Tibial nerve (tissue), 4 donors: ENCODE results near the gene PSME2. TPM values are rescaled to one million over a fixed set of nuclear protein-coding genes. Genes with fewer than 3 reads are reported as not detected.

Experiments used
- DNase-seq, 2 donors: peaks; one replicate each; pipeline ENCODE4 v3.0.0-alpha.2; 2019; ENCODE audit warnings: low spot score in 2 of 2
- H3K27ac ChIP-seq, 4 donors: fragments of 200-600 bp; sonication (generic) in 3 of 4; one replicate each; pipeline ENCODE4 v1.5.1; 2017 to 2019; ENCODE audit warnings: mild to moderate bottlenecking in 1 of 4
- H3K27me3 ChIP-seq, 2 donors: fragments of 200-600 bp; sonication (generic) in 1 of 2; one replicate each; pipeline versions ENCODE4 v1.5.1 to v1.6.0; 2017 to 2019
- H3K36me3 ChIP-seq, 3 donors: fragments of 200-600 bp; sonication (generic); one replicate each; pipeline ENCODE4 v1.5.1; 2018 to 2019
- H3K4me1 ChIP-seq, 4 donors: fragments of 200-600 bp; sonication (generic) in 3 of 4; one replicate each; pipeline ENCODE4 v1.5.1; 2017 to 2019
- H3K4me3 ChIP-seq, 4 donors: fragments of 200-600 bp; sonication (generic) in 3 of 4; one replicate each; pipeline ENCODE4 v1.5.1; 2017 to 2019; ENCODE audit warnings: mild to moderate bottlenecking in 1 of 4, moderate library complexity in 1 of 4
- H3K9me3 ChIP-seq, 4 donors: fragments of 200-600 bp; sonication (generic) in 3 of 4; one replicate each; pipeline ENCODE4 v1.5.1; 2017 to 2019
- CTCF ChIP-seq, 5 experiments: fragments of 200-600 bp in 3 of 5; fragments of 450-650 bp in 2 of 5; sonication (generic) in 3 of 5; IDR thresholded peaks; one replicate each; pipeline ENCODE4 v1.5.1; 2016 to 2019; ENCODE audit warnings: antibody characterized with exemption in 5 of 5, mild to moderate bottlenecking in 3 of 5, moderate library complexity in 2 of 5
- EP300 ChIP-seq, 2 donors: sonication (generic); formaldehyde crosslinking; IDR thresholded peaks; one replicate each; pipeline ENCODE4 v1.6.1; 2017; ENCODE audit warnings: antibody characterized with exemption in 2 of 2, mild to moderate bottlenecking in 1 of 2
- POLR2A ChIP-seq, 2 donors: fragments of 450-650 bp; IDR thresholded peaks; one replicate each; pipeline ENCODE4 v1.6.1; 2017; ENCODE audit warnings: antibody characterized with exemption in 2 of 2, mild to moderate bottlenecking in 2 of 2, moderate library complexity in 2 of 2
- WGBS, 2 donors: methylation state at CpG; one replicate each; pipeline ENCODE4 v1.1.5; 2018; 5-methylcytosine and 5-hydroxymethylcytosine counted together
- total RNA-seq, 4 donors: library from RNA; depleted of rRNA; stranded (reverse); fragments of >200 nt; gene quantifications; one replicate each; pipeline ENCODE4 v1.1.0, GENCODE V29; 2016

Gene PSME2
- total RNA-seq, 4 donors from 2014 or later: 33.7 to 64.0 (median 51.9) TPM

DNA sequence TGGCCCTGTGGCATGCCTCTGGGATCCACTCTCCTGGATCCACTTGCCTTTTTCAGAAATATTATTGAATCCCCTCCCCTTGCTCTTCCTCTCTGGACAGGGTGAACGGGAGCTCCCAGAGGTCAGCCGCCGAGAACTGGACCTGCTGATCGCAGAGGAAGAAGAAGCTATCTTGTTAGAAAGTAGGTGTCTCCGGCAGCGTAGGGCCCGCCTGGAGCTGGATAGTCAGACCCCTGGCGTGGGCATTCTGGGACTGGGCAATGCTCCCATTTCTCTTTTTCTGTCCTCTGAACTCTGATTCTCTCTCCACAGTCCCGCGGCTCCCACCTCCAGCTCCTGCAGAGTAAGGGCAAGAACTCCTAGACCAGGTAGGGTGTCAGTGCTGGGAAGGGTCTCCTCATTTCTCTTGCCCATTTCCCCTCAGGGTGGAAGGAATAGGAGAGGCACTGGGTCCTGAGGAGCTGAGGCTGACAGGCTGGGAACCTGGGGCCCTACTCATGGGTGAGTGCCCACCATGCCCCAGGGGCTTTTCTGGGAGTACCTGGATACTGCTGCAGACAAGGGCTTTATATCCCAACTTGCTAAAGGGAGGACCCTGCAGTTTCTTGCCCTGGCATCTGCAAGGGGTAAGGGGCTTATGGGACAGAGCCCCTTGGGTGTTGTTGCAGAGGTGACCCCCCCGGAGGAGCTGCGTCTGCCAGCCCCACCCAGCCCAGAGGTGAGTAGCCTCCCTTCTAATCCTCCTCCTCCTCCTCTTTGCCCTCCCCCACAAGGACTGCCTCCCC, 30.8 kb upstream of the PSME2 start:
- DNase-seq: no peak
- Histone ChIP-seq H3K36me3 (peaks cover 0 to 92% (median 0%) of the 10 kb centered on the region in 3 donors), H3K4me3 (no peak overlapping the region), H3K27me3 (no peaks in the 10 kb centered on the region), H3K9me3 (no peaks in the 10 kb centered on the region), H3K27ac (peak overlapping the region in 2 of 4 donors; percentile 72 to 92), H3K4me1 (peaks cover 0 to 18% (median 6%) of the 10 kb centered on the region in 4 donors)
- WGBS, 2 donors: 85 to 86% methylated on average over 12 of the region's 12 CpGs
- TF ChIP-seq CTCF (IDR thresholded peaks at IDR 0.05) (no peak), EP300 (IDR thresholded peaks at IDR 0.05) (no peak), POLR2A (IDR thresholded peaks at IDR 0.05) (no peak)

GRCh38 chr14:24176599-24176998, 30.2 kb upstream of the PSME2 start:
- Histone ChIP-seq H3K4me3 (no peak overlapping the region), H3K4me1 (peaks cover 0 to 24% (median 6%) of the 10 kb centered on the region in 4 donors), H3K9me3 (no peaks in the 10 kb centered on the region), H3K27me3 (no peaks in the 10 kb centered on the region), H3K27ac (peak overlapping the region in 1 of 4 donors; percentile 72), H3K36me3 (peaks cover 0 to 86% (median 0%) of the 10 kb centered on the region in 3 donors)
- DNase-seq: no peak
- 94 to 95% methylated on average over 5 of the region's 5 CpGs for WGBS, 2 donors
- TF ChIP-seq CTCF (IDR thresholded peaks at IDR 0.05) (no peak), EP300 (IDR thresholded peaks at IDR 0.05) (no peak), POLR2A (IDR thresholded peaks at IDR 0.05) (no peak)

- WGBS, 2 donors: 62 to 71% methylated on average over 20 of the region's 20 CpGs
- H3K27ac ChIP-seq: peak overlapping the region in 3 of 4 donors; percentile 52 to 77 (median 75)
Observed at GRCh38 chr14:24172871-24173281, 26.5 kb upstream of the PSME2 start.

DNA sequence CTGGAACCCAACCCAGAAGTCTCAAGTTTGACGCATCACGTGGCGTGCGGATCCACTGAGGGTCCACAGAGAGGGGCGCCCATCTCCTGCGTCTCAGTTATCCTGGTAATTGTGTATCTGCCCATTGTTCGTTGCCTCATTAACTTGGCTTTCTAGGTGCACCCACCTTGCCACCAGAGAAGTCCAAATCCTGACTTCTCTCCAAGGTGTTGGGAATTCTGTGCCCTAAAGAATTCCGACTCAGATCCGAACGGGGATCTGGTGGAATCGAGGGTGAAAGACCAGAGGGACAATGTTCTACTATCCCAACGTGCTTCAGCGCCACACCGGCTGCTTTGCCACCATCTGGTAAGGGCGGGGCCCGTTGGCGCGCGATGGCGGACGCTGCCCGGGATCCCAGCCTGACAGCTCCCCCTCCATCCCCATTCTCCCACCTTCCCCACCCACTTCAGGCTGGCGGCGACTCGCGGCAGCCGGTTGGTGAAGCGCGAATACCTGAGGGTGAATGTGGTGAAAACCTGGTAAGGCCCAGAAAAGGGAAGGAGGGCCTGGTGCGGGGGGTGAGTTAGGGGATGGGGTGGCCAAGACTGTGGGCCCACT, 26.0 kb upstream of the PSME2 start:
- Histone ChIP-seq H3K9me3 (no peaks in the 10 kb centered on the region), H3K27ac (peak overlapping the region; percentile 49 to 77 (median 64)), H3K27me3 (no peaks in the 10 kb centered on the region), H3K4me1 (peaks cover 0 to 14% (median 2%) of the 10 kb centered on the region in 4 donors), H3K4me3 (peak overlapping the region; percentile 38 to 48 (median 46)), H3K36me3 (peaks cover 0 to 69% (median 0%) of the 10 kb centered on the region in 3 donors)
- WGBS, 2 donors: 30 to 40% methylated on average over 30 of the region's 30 CpGs
- no peak for TF ChIP-seq CTCF (IDR thresholded peaks at IDR 0.05)
- no peak for TF ChIP-seq POLR2A (IDR thresholded peaks at IDR 0.05)
- TF ChIP-seq EP300 (IDR thresholded peaks at IDR 0.05): no peak
- no peak for DNase-seq

More at GRCh38 chr14:24172871-24173281, 26.5 kb upstream of the PSME2 start:
- Histone ChIP-seq H3K36me3 (peaks cover 0 to 69% (median 0%) of the 10 kb centered on the region in 3 donors), H3K27me3 (no peaks in the 10 kb centered on the region), H3K4me1 (peaks cover 0 to 14% (median 2%) of the 10 kb centered on the region in 4 donors), H3K4me3 (peak overlapping the region in 2 of 4 donors; percentile 45 to 48), H3K9me3 (no peaks in the 10 kb centered on the region)
- TF ChIP-seq POLR2A (IDR thresholded peaks at IDR 0.05): no peak
- TF ChIP-seq CTCF (IDR thresholded peaks at IDR 0.05): no peak
- TF ChIP-seq EP300 (IDR thresholded peaks at IDR 0.05): no peak
- no peak for DNase-seq
